AG04450 (cell line): ENCODE data around the gene CTRL. TPM values are rescaled to one million over a fixed set of nuclear protein-coding genes. Genes with fewer than 3 reads are reported as not detected.
A peak's percentile ranks its signal among the peaks of the same experiment; 100 is the strongest.

Experiments
- CTCF ChIA-PET: fragments of 300-600, 350-600 bp; formaldehyde crosslinking; extraction: SDS; loops from one replicate; lab custom pipeline; 2022; ENCODE audit warnings: antibody characterized with exemption, inconsistent platforms; lab: Charles Lee
- POLR2A ChIA-PET: fragments of 350-600 bp; formaldehyde crosslinking; extraction: SDS; loops from one replicate; lab custom pipeline; 2021; ENCODE audit warnings: antibody characterized with exemption, inconsistent platforms; lab: Yijun Ruan, JAX
- DNase-seq: peaks from one replicate; pipeline ENCODE4 v3.0.0-alpha.2; 2011; ENCODE audit warnings: low read depth, low spot score
- H3K27ac ChIP-seq: one replicate; pipeline ENCODE4 v1.5.1; 2012; ENCODE audit warnings: low read depth, low read length, control low read depth
- H3K27me3 ChIP-seq: one replicate; pipeline ENCODE4 v1.6.0; 2012; ENCODE audit warnings: low read length; ENCODE audit not compliant: control insufficient read depth, insufficient read depth
- H3K4me3 ChIP-seq: 2 replicates; pipeline ENCODE4 v1.5.1; 2011; ENCODE audit warnings: mild to moderate bottlenecking, low read depth, low read length, control low read depth
- H3K9me3 ChIP-seq: 2 replicates; pipeline ENCODE4 v1.5.1; 2012; ENCODE audit warnings: low read length; ENCODE audit not compliant: control insufficient read depth, insufficient read depth
- polyA plus RNA-seq: library from polyadenylated mRNA; depleted of rRNA; stranded (reverse); fragments of >200 nt; gene quantifications from 2 replicates; pipeline ENCODE4 v1.2.3, GENCODE V29; 2011
- TF ChIP-seq, protein P1 (sequence below): IDR thresholded peaks from 2 replicates; pipeline ENCODE4 v1.5.1; 2011; ENCODE audit warnings: low read depth, low read length, control low read depth, inconsistent platforms

Gene CTRL
- polyA plus RNA-seq, 1 experiment = 0.14 TPM

- Histone ChIP-seq H3K9me3 (no peaks in the 10 kb centered on the region), H3K27ac (no peak overlapping the region), H3K4me3 (no peak overlapping the region), H3K27me3 (no peaks in the 10 kb centered on the region)
- POLR2A ChIA-PET = no interaction called here
- TF ChIP-seq, protein P1, sequence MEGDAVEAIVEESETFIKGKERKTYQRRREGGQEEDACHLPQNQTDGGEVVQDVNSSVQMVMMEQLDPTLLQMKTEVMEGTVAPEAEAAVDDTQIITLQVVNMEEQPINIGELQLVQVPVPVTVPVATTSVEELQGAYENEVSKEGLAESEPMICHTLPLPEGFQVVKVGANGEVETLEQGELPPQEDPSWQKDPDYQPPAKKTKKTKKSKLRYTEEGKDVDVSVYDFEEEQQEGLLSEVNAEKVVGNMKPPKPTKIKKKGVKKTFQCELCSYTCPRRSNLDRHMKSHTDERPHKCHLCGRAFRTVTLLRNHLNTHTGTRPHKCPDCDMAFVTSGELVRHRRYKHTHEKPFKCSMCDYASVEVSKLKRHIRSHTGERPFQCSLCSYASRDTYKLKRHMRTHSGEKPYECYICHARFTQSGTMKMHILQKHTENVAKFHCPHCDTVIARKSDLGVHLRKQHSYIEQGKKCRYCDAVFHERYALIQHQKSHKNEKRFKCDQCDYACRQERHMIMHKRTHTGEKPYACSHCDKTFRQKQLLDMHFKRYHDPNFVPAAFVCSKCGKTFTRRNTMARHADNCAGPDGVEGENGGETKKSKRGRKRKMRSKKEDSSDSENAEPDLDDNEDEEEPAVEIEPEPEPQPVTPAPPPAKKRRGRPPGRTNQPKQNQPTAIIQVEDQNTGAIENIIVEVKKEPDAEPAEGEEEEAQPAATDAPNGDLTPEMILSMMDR = no peak
- CTCF ChIA-PET = interaction anchor here (0.6 kb wide), 1 partner anchor 158 kb away, joined by 4 read pairs; no protein-coding TSS in a partner anchor
- no peak for DNase-seq
These were observed 45.3 kb downstream of the CTRL start for GRCh38 chr16:67886387-67886786.

DNA sequence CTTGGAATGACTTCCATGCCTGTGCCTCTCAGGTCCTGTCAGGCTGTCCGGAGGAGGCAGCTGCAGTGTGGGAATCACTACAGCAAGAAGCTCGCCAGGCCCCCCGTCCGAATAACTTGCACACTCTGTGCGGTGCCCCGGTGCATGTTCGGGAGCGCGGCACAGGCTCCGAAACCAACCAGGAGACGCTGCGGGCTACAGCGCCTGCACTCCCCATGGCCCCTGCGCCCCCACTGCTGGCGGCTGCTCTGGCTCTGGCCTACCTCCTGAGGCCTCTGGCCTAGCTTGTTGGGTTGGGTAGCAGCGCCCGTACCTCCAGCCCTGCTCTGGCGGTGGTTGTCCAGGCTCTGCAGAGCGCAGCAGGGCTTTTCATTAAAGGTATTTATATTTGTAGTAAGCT, 45.7 kb downstream of the CTRL start:
- Histone ChIP-seq H3K4me3 (no peak overlapping the region), H3K27me3 (no peaks in the 10 kb centered on the region), H3K27ac (no peak overlapping the region), H3K9me3 (no peaks in the 10 kb centered on the region)
- CTCF ChIA-PET = interaction anchor here (0.6 kb wide), 1 partner anchor 158 kb away, joined by 4 read pairs; no protein-coding TSS in a partner anchor
- no peak for DNase-seq
- POLR2A ChIA-PET = no interaction called here
- TF ChIP-seq, protein P1 = no peak

- TF ChIP-seq, protein P1 = no peak
- H3K9me3 ChIP-seq = no peaks in the 10 kb centered on the region
- POLR2A ChIA-PET = no interaction called here
- H3K4me3 ChIP-seq = no peak overlapping the region
- CTCF ChIA-PET = interaction anchor here (0.6 to 0.7 kb wide), 2 partner anchors 69 to 159 kb away, joined by 4 read pairs; no protein-coding TSS in a partner anchor
- DNase-seq = no peak
- no peak overlapping the region for H3K27ac ChIP-seq
- no peaks in the 10 kb centered on the region for H3K27me3 ChIP-seq
These were observed 46.1 kb downstream of the CTRL start for GRCh38 chr16:67885545-67885944.

DNA sequence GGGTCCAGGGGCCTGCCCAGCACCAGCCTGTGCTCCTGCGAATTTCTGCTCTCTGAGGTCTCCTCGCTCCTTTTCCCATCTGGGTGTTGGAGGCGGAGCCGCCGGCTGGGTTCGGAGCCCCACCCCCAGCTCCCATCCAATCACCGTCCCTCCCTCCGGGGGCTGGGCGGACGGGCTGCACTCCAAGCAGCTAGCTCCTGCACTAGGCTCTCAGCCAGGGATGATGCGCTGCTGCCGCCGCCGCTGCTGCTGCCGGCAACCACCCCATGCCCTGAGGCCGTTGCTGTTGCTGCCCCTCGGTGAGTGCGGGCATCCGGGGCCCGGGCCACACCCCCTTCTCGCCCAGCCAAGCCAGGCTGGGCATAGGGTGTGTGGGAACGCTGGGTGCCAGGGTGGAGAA, 47.0 kb downstream of the CTRL start, which contains the start of gene NRN1L:
NRN1L (plus strand) TSS at position 202 of the 400 bp plus-strand sequence; CDS start at position 221, 19 bp downstream.
- CTCF ChIA-PET = interaction anchor here (0.7 to 3.2 kb wide), 22 partner anchors 8 to 363 kb away, joined by 3 to 25 read pairs (median 6); partner anchors contain the start of genes ACD, CTRL, EDC4 and PSKH1
- Histone ChIP-seq H3K27ac (peak within 1 kb of the TSS; percentile 11), H3K9me3 (no peaks in the 10 kb centered on the region), H3K4me3 (no peak within 1 kb of the TSS), H3K27me3 (no peaks in the 10 kb centered on the region)
- DNase-seq = peak; percentile 79
- POLR2A ChIA-PET = interaction anchor here (0.7 to 2.1 kb wide), 4 partner anchors 9 to 50 kb away, joined by 3 to 10 read pairs (median 4); partner anchors contain the start of gene PSKH1
- TF ChIP-seq, protein P1 = no peak

GRCh38 chr16:67883872-67884261, 47.8 kb downstream of the CTRL start:
- ChIA-PET CTCF (interaction anchor here (0.6 to 3.2 kb wide), 30 partner anchors 9 to 363 kb away, joined by 3 to 25 read pairs (median 4); partner anchors contain the start of genes ACD, CTRL, EDC4 and PSKH1), POLR2A (interaction anchor here (0.6 to 2.1 kb wide), 4 partner anchors 10 to 335 kb away, joined by 3 to 10 read pairs (median 4); partner anchors contain the start of gene PSKH1)
- Histone ChIP-seq H3K4me3 (no peak overlapping the region), H3K27ac (no peak overlapping the region), H3K9me3 (no peaks in the 10 kb centered on the region), H3K27me3 (no peaks in the 10 kb centered on the region)
- DNase-seq = no peak
- TF ChIP-seq, protein P1 = peak; percentile 84; the same call in 1 of the 2 replicates
